ENCODE data around the gene HMOX1. TPM values are rescaled to one million over a fixed set of nuclear protein-coding genes. Genes with fewer than 3 reads are reported as not detected.

Gene HMOX1
- total RNA-seq, 1 experiment from 2014 or later = 12.1 TPM

DNA sequence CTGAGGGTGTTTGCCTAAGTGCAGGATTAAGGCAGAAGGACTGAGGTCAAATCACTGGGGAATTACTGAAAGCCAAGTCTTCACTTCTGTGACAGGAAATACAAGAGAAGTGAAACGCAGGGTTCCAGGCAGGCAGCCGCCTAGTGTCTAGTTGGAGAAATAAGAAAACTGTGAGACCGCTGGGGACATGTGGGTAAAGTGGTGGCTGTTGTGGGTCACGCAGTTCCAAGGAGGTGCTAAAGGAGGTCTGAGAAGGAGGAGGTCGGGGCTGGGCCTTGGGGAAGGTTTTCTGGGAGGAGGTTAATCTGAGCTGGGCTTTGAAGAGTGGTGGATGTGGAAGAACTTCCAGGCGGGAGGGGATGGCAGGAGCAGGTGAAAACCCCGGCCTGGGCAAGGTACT is 30.2 kb downstream of the HMOX1 start (continued):
- TF ChIP-seq CREB1 (CRISPR knock-in tag; IDR thresholded peaks at IDR 0.05) (no peak), NR1H2 (CRISPR knock-in tag; IDR thresholded peaks at IDR 0.05) (no peak)
- TF ChIP-seq, protein P1, sequence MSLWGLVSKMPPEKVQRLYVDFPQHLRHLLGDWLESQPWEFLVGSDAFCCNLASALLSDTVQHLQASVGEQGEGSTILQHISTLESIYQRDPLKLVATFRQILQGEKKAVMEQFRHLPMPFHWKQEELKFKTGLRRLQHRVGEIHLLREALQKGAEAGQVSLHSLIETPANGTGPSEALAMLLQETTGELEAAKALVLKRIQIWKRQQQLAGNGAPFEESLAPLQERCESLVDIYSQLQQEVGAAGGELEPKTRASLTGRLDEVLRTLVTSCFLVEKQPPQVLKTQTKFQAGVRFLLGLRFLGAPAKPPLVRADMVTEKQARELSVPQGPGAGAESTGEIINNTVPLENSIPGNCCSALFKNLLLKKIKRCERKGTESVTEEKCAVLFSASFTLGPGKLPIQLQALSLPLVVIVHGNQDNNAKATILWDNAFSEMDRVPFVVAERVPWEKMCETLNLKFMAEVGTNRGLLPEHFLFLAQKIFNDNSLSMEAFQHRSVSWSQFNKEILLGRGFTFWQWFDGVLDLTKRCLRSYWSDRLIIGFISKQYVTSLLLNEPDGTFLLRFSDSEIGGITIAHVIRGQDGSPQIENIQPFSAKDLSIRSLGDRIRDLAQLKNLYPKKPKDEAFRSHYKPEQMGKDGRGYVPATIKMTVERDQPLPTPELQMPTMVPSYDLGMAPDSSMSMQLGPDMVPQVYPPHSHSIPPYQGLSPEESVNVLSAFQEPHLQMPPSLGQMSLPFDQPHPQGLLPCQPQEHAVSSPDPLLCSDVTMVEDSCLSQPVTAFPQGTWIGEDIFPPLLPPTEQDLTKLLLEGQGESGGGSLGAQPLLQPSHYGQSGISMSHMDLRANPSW (CRISPR knock-in tag; conservative IDR thresholded peaks at IDR 0.05; ENCODE audit: low read depth) = no peak

DNA sequence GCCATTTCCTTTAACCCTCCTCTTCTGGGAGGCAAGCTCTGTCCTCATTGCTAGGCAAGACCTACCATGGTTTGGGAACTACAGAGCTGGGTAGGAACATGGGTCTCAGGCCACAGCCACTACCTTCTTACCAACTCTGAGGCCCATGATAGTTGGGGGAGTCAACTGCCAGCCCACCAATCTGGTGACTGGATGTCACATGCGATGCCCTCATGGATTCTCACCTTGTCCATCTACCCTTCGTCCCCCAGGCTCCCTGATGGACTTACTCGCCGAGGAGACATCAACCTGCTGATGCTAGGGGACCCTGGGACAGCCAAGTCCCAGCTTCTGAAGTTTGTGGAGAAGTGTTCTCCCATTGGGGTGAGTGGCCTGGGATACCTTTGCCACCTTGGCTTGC is 32.7 kb downstream of the HMOX1 start:
- POLR2A ChIA-PET = no interaction called here
- Mint-ChIP-seq H3K9me3 (no peaks in the 10 kb centered on the region), H3K27ac (no peak overlapping the region), H3K4me3 (no peak overlapping the region), H3K27me3 (ENCODE audit: low read depth) (no peaks in the 10 kb centered on the region), H3K4me1 (no peaks in the 10 kb centered on the region), H3K36me3 (peaks cover 81% of the 10 kb centered on the region)
- DNase-seq (ENCODE audit: low spot score) (no peak), ATAC-seq (no peak)
- TF ChIP-seq SOX15 (CRISPR knock-in tag; IDR thresholded peaks at IDR 0.05) = no peak
- TF ChIP-seq, protein P2, sequence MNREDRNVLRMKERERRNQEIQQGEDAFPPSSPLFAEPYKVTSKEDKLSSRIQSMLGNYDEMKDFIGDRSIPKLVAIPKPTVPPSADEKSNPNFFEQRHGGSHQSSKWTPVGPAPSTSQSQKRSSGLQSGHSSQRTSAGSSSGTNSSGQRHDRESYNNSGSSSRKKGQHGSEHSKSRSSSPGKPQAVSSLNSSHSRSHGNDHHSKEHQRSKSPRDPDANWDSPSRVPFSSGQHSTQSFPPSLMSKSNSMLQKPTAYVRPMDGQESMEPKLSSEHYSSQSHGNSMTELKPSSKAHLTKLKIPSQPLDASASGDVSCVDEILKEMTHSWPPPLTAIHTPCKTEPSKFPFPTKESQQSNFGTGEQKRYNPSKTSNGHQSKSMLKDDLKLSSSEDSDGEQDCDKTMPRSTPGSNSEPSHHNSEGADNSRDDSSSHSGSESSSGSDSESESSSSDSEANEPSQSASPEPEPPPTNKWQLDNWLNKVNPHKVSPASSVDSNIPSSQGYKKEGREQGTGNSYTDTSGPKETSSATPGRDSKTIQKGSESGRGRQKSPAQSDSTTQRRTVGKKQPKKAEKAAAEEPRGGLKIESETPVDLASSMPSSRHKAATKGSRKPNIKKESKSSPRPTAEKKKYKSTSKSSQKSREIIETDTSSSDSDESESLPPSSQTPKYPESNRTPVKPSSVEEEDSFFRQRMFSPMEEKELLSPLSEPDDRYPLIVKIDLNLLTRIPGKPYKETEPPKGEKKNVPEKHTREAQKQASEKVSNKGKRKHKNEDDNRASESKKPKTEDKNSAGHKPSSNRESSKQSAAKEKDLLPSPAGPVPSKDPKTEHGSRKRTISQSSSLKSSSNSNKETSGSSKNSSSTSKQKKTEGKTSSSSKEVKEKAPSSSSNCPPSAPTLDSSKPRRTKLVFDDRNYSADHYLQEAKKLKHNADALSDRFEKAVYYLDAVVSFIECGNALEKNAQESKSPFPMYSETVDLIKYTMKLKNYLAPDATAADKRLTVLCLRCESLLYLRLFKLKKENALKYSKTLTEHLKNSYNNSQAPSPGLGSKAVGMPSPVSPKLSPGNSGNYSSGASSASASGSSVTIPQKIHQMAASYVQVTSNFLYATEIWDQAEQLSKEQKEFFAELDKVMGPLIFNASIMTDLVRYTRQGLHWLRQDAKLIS (CRISPR knock-in tag; IDR thresholded peaks at IDR 0.05; ENCODE audit: borderline replicate concordance) = no peak
- CTCF ChIA-PET = no interaction called here

GRCh38 chr22:35417606-35418005 is 36.7 kb downstream of the HMOX1 start:
- no peak overlapping the region for H3K4me3 Mint-ChIP-seq
- no peaks in the 10 kb centered on the region for H3K27me3 Mint-ChIP-seq (ENCODE audit: low read depth)
- ATAC-seq = no peak
- H3K36me3 Mint-ChIP-seq = peaks cover 81% of the 10 kb centered on the region
- no peak overlapping the region for H3K27ac Mint-ChIP-seq
- H3K9me3 Mint-ChIP-seq = no peaks in the 10 kb centered on the region
- TF ChIP-seq ZBTB43 (CRISPR knock-in tag; IDR thresholded peaks at IDR 0.05) (no peak), NFATC4 (CRISPR knock-in tag; IDR thresholded peaks at IDR 0.05) (no peak), ELF4 (CRISPR knock-in tag; IDR thresholded peaks at IDR 0.05; ENCODE audit: low read depth) (no peak), NFYB (CRISPR knock-in tag; conservative IDR thresholded peaks at IDR 0.05; ENCODE audit: low read depth) (no peak)
- ChIA-PET POLR2A (no interaction called here), CTCF (no interaction called here)
- DNase-seq (ENCODE audit: low spot score) = no peak
- 0 out of 2 replicates have a peak, but pooled peaks cover 3% of the 10 kb centered on the region for H3K4me1 Mint-ChIP-seq

GRCh38 chr22:35418088-35418487 is 37.2 kb downstream of the HMOX1 start:
- Mint-ChIP-seq H3K36me3 (peaks cover 83% of the 10 kb centered on the region), H3K9me3 (no peaks in the 10 kb centered on the region), H3K27me3 (ENCODE audit: low read depth) (no peaks in the 10 kb centered on the region), H3K4me3 (no peak overlapping the region), H3K4me1 (0 out of 2 replicates have a peak, but pooled peaks cover 3% of the 10 kb centered on the region), H3K27ac (no peak overlapping the region)
- TF ChIP-seq CREB1 (CRISPR knock-in tag; IDR thresholded peaks at IDR 0.05) = no peak
- TF ChIP-seq NR2C2 (CRISPR knock-in tag; IDR thresholded peaks at IDR 0.05) = no peak
- no peak for TF ChIP-seq ERG (CRISPR knock-in tag; IDR thresholded peaks at IDR 0.05)
- TF ChIP-seq ZNF671 (CRISPR knock-in tag; IDR thresholded peaks at IDR 0.05) = no peak
- TF ChIP-seq ZNF423 (CRISPR knock-in tag; IDR thresholded peaks at IDR 0.05) = no peak
- TF ChIP-seq ZNF416 (CRISPR knock-in tag; IDR thresholded peaks at IDR 0.05) = no peak
- TF ChIP-seq, protein P3, sequence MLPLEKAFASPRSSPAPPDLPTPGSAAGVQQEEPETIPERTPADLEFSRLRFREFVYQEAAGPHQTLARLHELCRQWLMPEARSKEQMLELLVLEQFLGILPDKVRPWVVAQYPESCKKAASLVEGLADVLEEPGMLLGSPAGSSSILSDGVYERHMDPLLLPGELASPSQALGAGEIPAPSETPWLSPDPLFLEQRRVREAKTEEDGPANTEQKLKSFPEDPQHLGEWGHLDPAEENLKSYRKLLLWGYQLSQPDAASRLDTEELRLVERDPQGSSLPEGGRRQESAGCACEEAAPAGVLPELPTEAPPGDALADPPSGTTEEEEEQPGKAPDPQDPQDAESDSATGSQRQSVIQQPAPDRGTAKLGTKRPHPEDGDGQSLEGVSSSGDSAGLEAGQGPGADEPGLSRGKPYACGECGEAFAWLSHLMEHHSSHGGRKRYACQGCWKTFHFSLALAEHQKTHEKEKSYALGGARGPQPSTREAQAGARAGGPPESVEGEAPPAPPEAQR (CRISPR knock-in tag; IDR thresholded peaks at IDR 0.05) = no peak
- ChIA-PET CTCF (no interaction called here), POLR2A (no interaction called here)
- DNase-seq (ENCODE audit: low spot score) (no peak), ATAC-seq (no peak)

All from WTC11 (cell line).